Activated CD8-positive, alpha-beta T cell treated with anti-CD3 and anti-CD28 coated beads for 36 hours (primary cell): ENCODE data around the gene SHC1. TPM values are rescaled to one million over a fixed set of nuclear protein-coding genes. Genes with fewer than 3 reads are reported as not detected.

Experiments
- ATAC-seq: fragments of 200-7000 bp; cut with Tn5 transposase; one replicate; pipeline ENCODE4 v1.10.0; 2021; ENCODE audit warnings: mild to moderate bottlenecking, moderate library complexity
- CTCF ChIA-PET: fragments of 350-600 bp; sonication (Branson Sonifier 250); formaldehyde crosslinking; loops from one replicate; lab custom pipeline; 2021; ENCODE audit warnings: antibody characterized with exemption; lab: Charles Lee
- POLR2A ChIA-PET: fragments of 350-600 bp; sonication (Branson Sonifier 250); formaldehyde crosslinking; loops from one replicate; lab custom pipeline; 2021; ENCODE audit warnings: antibody characterized with exemption; lab: Charles Lee
- DNase-seq: peaks from one replicate; pipeline ENCODE4 v3.0.0-alpha.2; 2020
- H3K27ac Mint-ChIP-seq: one replicate; pipeline ENCODE4 v1.8.0; 2021; ENCODE audit warnings: mild to moderate bottlenecking, mixed read lengths
- H3K27me3 Mint-ChIP-seq: one replicate; pipeline ENCODE4 v1.8.0; 2021; ENCODE audit warnings: mixed read lengths
- H3K36me3 Mint-ChIP-seq: one replicate; pipeline ENCODE4 v1.8.0; 2021; ENCODE audit warnings: low read depth, mixed read lengths
- H3K4me1 Mint-ChIP-seq: one replicate; pipeline ENCODE4 v1.8.0; 2021; ENCODE audit warnings: low read depth, mixed read lengths
- H3K4me3 Mint-ChIP-seq: one replicate; pipeline ENCODE4 v1.8.0; 2021; ENCODE audit warnings: mild to moderate bottlenecking, moderate library complexity, mixed read lengths
- H3K9me3 Mint-ChIP-seq: one replicate; pipeline ENCODE4 v1.8.0; 2021; ENCODE audit warnings: mixed read lengths
- intact Hi-C: fragments of 100-400 bp; cut with micrococcal nuclease; formaldehyde crosslinking; loops from one replicate; pipeline ENCODE4 v1.10.0; 2022
- total RNA-seq, 2 experiments: library from RNA; stranded (reverse); gene quantifications; one replicate each; pipeline ENCODE4 v1.2.3, GENCODE V29; 2021
- TF ChIP-seq, protein P1 (sequence below): fragments of 200-600 bp; IDR thresholded peaks from one replicate; pipeline ENCODE4 v1.8.0; 2022; ENCODE audit warnings: antibody characterized with exemption, mild to moderate bottlenecking

SHC1 gene
- total RNA-seq, 2 experiments from 2014 or later: 32.3 to 34.2 TPM

DNA sequence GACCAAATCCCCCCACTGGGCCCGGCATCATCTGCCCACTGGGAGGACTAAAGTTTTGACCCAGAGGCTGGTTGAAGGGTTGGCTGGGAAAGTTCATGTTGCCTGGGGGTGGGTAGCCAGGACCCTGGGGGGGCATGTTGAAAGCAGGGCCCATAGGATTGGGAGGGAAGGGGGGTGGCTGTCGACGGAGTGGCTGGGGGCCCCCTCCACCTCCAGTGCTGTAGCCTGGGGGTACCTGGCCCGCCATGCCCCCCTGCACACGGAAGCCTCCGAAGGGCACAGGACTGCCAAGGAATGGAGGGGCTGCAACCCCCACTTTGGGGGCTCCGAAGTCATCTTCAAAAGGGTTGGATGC, 11.1 kb downstream of the SHC1 start:
- DNase-seq (no peak), ATAC-seq (no peak)
- Mint-ChIP-seq H3K4me1 (peaks cover 54% of the 10 kb centered on the region), H3K36me3 (peaks cover 31% of the 10 kb centered on the region), H3K9me3 (no peaks in the 10 kb centered on the region), H3K27me3 (no peaks in the 10 kb centered on the region), H3K27ac (no peak overlapping the region), H3K4me3 (peak overlapping the region; percentile 37)
- ChIA-PET CTCF (interaction anchor here (0.8 to 1.1 kb wide), 2 partner anchors 12 to 40 kb away, joined by 3 read pairs; no protein-coding TSS in a partner anchor), POLR2A (interaction anchor here (1.0 to 1.7 kb wide), 2 partner anchors 15 to 19 kb away, joined by 3 to 7 read pairs; partner anchors contain the start of gene CKS1B)
- intact Hi-C loops: no loop called here
- TF ChIP-seq, protein P1, sequence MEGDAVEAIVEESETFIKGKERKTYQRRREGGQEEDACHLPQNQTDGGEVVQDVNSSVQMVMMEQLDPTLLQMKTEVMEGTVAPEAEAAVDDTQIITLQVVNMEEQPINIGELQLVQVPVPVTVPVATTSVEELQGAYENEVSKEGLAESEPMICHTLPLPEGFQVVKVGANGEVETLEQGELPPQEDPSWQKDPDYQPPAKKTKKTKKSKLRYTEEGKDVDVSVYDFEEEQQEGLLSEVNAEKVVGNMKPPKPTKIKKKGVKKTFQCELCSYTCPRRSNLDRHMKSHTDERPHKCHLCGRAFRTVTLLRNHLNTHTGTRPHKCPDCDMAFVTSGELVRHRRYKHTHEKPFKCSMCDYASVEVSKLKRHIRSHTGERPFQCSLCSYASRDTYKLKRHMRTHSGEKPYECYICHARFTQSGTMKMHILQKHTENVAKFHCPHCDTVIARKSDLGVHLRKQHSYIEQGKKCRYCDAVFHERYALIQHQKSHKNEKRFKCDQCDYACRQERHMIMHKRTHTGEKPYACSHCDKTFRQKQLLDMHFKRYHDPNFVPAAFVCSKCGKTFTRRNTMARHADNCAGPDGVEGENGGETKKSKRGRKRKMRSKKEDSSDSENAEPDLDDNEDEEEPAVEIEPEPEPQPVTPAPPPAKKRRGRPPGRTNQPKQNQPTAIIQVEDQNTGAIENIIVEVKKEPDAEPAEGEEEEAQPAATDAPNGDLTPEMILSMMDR: no peak

DNA sequence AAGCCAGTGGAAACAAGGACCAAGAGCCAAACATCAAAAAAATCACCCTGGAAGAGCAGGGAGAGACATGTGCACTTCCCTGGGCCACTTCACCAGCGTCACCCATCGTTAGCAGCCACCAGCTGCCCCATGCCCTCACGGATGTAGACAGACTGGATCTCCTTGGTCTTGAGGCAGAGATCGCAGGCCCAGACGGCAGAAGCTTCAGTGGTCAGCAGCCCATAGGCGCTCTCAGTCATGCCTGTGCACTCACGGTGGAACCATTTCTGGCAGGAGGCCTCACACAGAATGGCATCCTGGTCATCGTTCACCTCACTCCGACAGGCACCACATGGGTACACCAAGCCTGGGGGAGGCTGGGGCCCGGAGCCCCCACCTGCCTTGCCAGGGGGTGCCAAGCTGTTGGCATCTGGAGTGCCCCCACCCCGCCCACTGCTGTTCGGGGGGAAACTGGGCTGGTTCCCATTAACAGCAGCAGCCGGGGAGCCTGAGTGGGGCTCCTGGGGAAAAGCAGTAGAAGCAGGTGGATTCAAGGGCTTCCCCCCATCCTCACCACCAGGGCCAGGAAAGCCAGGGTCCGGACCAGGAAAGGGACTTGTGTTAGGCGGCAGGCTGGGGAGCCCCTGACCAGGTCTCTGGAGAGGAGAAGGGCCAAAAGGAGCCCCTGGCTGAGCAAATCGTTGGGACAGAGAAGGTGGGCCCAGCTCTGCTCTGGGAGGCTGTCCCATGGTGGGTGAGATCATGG, 11.7 kb downstream of the SHC1 start:
- Mint-ChIP-seq H3K4me1 (peaks cover 58% of the 10 kb centered on the region), H3K9me3 (no peaks in the 10 kb centered on the region), H3K36me3 (peaks cover 30% of the 10 kb centered on the region), H3K27ac (peak overlapping the region; percentile 61), H3K4me3 (no peak overlapping the region), H3K27me3 (no peaks in the 10 kb centered on the region)
- no peak for ATAC-seq
- ChIA-PET POLR2A (interaction anchor here (0.5 to 1.7 kb wide), 4 partner anchors 13 to 177 kb away, joined by 3 to 7 read pairs (median 4); partner anchors contain the start of genes CKS1B and SLC50A1), CTCF (interaction anchor here (1.1 to 2.4 kb wide), 2 partner anchors 12 to 103 kb away, joined by 3 to 5 read pairs; no protein-coding TSS in a partner anchor)
- DNase-seq: no peak
- intact Hi-C loops: no loop called here
- TF ChIP-seq, protein P1: no peak

DNA sequence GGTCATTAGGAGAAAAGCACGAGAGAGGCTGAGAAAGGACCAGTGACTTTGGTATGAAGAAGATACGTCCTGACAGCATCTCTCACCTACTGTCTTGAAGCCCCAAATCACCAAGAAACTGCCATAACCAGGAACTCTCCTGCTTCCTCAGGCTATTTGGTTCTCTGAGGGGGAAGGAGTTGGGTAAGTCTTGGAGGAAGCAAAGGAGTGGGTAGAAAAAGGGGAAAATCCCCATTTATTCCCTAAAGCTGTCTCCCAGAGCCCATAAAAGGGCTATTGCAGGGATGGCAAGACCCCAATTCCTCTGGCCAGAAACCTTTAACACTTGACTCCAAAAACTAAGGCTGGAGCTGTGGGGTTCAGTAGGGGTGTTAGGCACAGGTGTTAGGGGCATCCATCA, 12.5 kb downstream of the SHC1 start:
- Mint-ChIP-seq H3K9me3 (no peaks in the 10 kb centered on the region), H3K27me3 (no peaks in the 10 kb centered on the region), H3K36me3 (peaks cover 23% of the 10 kb centered on the region), H3K4me1 (peaks cover 59% of the 10 kb centered on the region), H3K27ac (no peak overlapping the region), H3K4me3 (no peak overlapping the region)
- POLR2A ChIA-PET: interaction anchor here (0.9 to 1.7 kb wide), 3 partner anchors 14 to 41 kb away, joined by 3 to 7 read pairs (median 5); partner anchors contain the start of gene CKS1B
- DNase-seq: no peak
- no peak for ATAC-seq
- CTCF ChIA-PET: interaction anchor here (2.4 to 6.7 kb wide), 2 partner anchors 58 to 104 kb away, joined by 5 to 37 read pairs; no protein-coding TSS in a partner anchor
- TF ChIP-seq, protein P1: no peak
- intact Hi-C loops: no loop called here

DNA sequence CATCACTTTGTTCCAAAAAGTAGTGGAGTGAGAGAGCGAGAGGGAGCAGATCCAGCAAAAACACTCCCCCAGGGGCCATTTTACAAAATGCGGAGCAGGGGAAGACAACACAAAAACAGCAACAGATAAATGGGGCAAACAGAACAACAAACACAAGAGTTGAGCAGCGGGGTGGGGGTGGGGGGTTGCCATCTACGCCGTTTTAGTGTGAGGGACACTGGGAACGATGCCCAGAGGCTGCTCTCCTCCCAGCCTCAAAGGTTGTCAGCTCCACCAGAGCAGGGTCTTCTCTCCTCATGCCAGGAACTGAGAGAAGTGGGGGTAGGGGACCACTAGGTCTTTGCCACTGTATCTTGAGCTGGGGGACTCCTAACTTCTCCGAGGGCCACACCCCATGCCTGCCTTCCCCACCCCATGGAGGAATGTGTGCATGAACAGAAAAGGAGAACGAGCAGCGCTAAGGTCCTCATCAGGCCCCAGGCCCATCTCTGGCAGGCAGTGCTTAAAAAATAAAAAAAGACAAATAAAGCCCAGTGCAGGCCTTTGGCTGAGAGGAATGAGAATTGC, 13.4 kb downstream of the SHC1 start:
- POLR2A ChIA-PET: interaction anchor here (1.1 to 3.3 kb wide), 3 partner anchors 15 to 20 kb away, joined by 4 to 11 read pairs (median 5); no protein-coding TSS in a partner anchor
- ATAC-seq (no peak), DNase-seq (no peak)
- no peaks in the 10 kb centered on the region for H3K27me3 Mint-ChIP-seq
- peak overlapping the region; percentile 72 for H3K27ac Mint-ChIP-seq
- no peak overlapping the region for H3K4me3 Mint-ChIP-seq
- intact Hi-C loops: no loop called here
- CTCF ChIA-PET: interaction anchor here (2.4 to 6.7 kb wide), 3 partner anchors 13 to 105 kb away, joined by 5 to 37 read pairs (median 10); partner anchors contain the start of gene SHC1
- no peaks in the 10 kb centered on the region for H3K9me3 Mint-ChIP-seq
- peaks cover 17% of the 10 kb centered on the region for H3K36me3 Mint-ChIP-seq
- TF ChIP-seq, protein P1: no peak
- H3K4me1 Mint-ChIP-seq: peaks cover 62% of the 10 kb centered on the region
